IMR-90 (cell line): ENCODE measurements around the gene POMGNT1. TPM values are rescaled to one million over a fixed set of nuclear protein-coding genes. Genes with fewer than 3 reads are reported as not detected.

Experiments
- ATAC-seq: fragments of 200-7000 bp; cut with Tn5 transposase; 2 replicates; pipeline ENCODE4 v1.9.1; 2020; ENCODE audit warnings: low read depth, mild to moderate bottlenecking, moderate library complexity
- BruUV-seq: library from RNA; stranded (reverse); fragments of 400-500 nt; replicated peaks from 2 replicates; lab custom pipeline; 2021; lab: Mats Ljungman, UMichigan
- CTCF ChIA-PET: fragments of 300-600 bp; formaldehyde crosslinking; extraction: SDS; loops from one replicate; lab custom pipeline; 2021; ENCODE audit warnings: antibody characterized with exemption; lab: Yijun Ruan, JAX
- POLR2A ChIA-PET: fragments of 300-600 bp; sonication (Branson Sonifier 250); formaldehyde crosslinking; loops from one replicate; lab custom pipeline; 2022; ENCODE audit warnings: antibody characterized with exemption; ENCODE audit not compliant: unreplicated experiment; lab: Charles Lee
- DNase-seq: peaks from one replicate; pipeline ENCODE4 v3.0.0; 2013
- H2AFZ ChIP-seq: replicated peaks from 2 replicates; pipeline ENCODE3; 2013; ENCODE audit warnings: low read length, mild to moderate bottlenecking; ENCODE audit not compliant: poor library complexity
- H2AK5ac ChIP-seq: 2 replicates; pipeline ENCODE4 v1.6.1; 2013; ENCODE audit warnings: low read depth, low read length, inconsistent platforms
- H2AK9ac ChIP-seq: replicated peaks from 2 replicates; pipeline ENCODE3; 2013; ENCODE audit warnings: mild to moderate bottlenecking, low read depth, low read length, moderate library complexity; ENCODE audit not compliant: poor library complexity
- H2BK120ac ChIP-seq: 2 replicates; pipeline ENCODE4 v1.6.1; 2013; ENCODE audit warnings: low read depth, low read length, inconsistent platforms
- H2BK15ac ChIP-seq: 3 replicates; pipeline ENCODE4 v1.6.1; 2013; ENCODE audit warnings: low read depth, low read length, inconsistent platforms
- H2BK20ac ChIP-seq: 2 replicates; pipeline ENCODE4 v1.6.1; 2013; ENCODE audit warnings: low read depth, mild to moderate bottlenecking, inconsistent platforms, low read length, moderate library complexity
- H2BK5ac ChIP-seq: 2 replicates; pipeline ENCODE4 v1.6.1; 2013; ENCODE audit warnings: mild to moderate bottlenecking, low read depth, low read length, inconsistent platforms; ENCODE audit not compliant: poor library complexity, severe bottlenecking
- H3K14ac ChIP-seq: replicated peaks from 2 replicates; pipeline ENCODE4 v1.6.1; 2013; ENCODE audit warnings: low read depth, low read length, inconsistent platforms
- H3K18ac ChIP-seq: 2 replicates; pipeline ENCODE4 v1.6.1; 2013; ENCODE audit warnings: low read depth, low read length, control low read depth
- H3K23ac ChIP-seq: 2 replicates; pipeline ENCODE4 v1.6.1; 2013; ENCODE audit warnings: low read depth, low read length, inconsistent platforms
- H3K27ac ChIP-seq: 2 replicates; pipeline ENCODE4 v1.5.1; 2013; ENCODE audit warnings: mild to moderate bottlenecking, control low read depth, low read length; ENCODE audit not compliant: insufficient read depth
- H3K27me3 ChIP-seq: 2 replicates; pipeline ENCODE4 v1.6.1; 2013; ENCODE audit warnings: low read length; ENCODE audit not compliant: control insufficient read depth, insufficient read depth
- H3K36me3 ChIP-seq: 2 replicates; pipeline ENCODE4 v1.6.1; 2013; ENCODE audit warnings: low read length, mixed read lengths; ENCODE audit not compliant: control insufficient read depth, insufficient read depth
- H3K4ac ChIP-seq: 2 replicates; pipeline ENCODE4 v1.6.1; 2013; ENCODE audit warnings: low read depth, low read length, inconsistent platforms
- H3K4me1 ChIP-seq: 2 replicates; pipeline ENCODE4 v1.6.1; 2013; ENCODE audit warnings: low read length, mixed read lengths; ENCODE audit not compliant: control insufficient read depth, insufficient read depth
- H3K4me2 ChIP-seq: 2 replicates; pipeline ENCODE4 v1.6.1; 2013; ENCODE audit warnings: low read depth, mild to moderate bottlenecking, control low read depth, low read length, moderate library complexity
- H3K4me3 ChIP-seq: 2 replicates; pipeline ENCODE4 v1.5.1; 2013; ENCODE audit warnings: low read depth, mild to moderate bottlenecking, control low read depth, low read length, moderate library complexity; ENCODE audit not compliant: insufficient read depth
- H3K56ac ChIP-seq: 2 replicates; pipeline ENCODE4 v1.6.1; 2013; ENCODE audit warnings: low read length, inconsistent platforms; ENCODE audit not compliant: insufficient read depth; ENCODE audit errors: extremely low read depth
- H3K79me1 ChIP-seq, 2 experiments: 2 replicates each; pipeline ENCODE4 v1.6.1; 2013; ENCODE audit warnings: low read length in 2 of 2, inconsistent platforms in 1 of 2, low read depth in 1 of 2
- H3K9ac ChIP-seq: 2 replicates; pipeline ENCODE4 v1.6.1; 2013; ENCODE audit warnings: low read depth, low read length, control low read depth
- H3K9me1 ChIP-seq: 2 replicates; pipeline ENCODE4 v1.6.1; 2013; ENCODE audit warnings: low read length, inconsistent platforms; ENCODE audit not compliant: insufficient read depth
- H3K9me3 ChIP-seq: 2 replicates; pipeline ENCODE4 v1.6.1; 2013; ENCODE audit warnings: low read length; ENCODE audit not compliant: control insufficient read depth, insufficient read depth
- H4K20me1 ChIP-seq: 2 replicates; pipeline ENCODE4 v1.6.1; 2013; ENCODE audit warnings: low read length, inconsistent platforms; ENCODE audit not compliant: insufficient read depth
- H4K5ac ChIP-seq: 2 replicates; pipeline ENCODE4 v1.6.1; 2013; ENCODE audit warnings: mild to moderate bottlenecking, low read depth, low read length, control low read depth
- H4K8ac ChIP-seq, 2 experiments: 2 replicates each; pipeline ENCODE4 v1.6.1; 2013; ENCODE audit warnings: low read depth in 2 of 2, low read length in 2 of 2, control low read depth in 1 of 2, inconsistent platforms in 1 of 2
- H4K91ac ChIP-seq: 2 replicates; pipeline ENCODE4 v1.6.1; 2013; ENCODE audit warnings: low read depth, low read length, inconsistent platforms; ENCODE audit not compliant: insufficient read depth
- CEBPB ChIP-seq: IDR thresholded peaks from 2 replicates; pipeline ENCODE4 v1.6.1; 2012; ENCODE audit warnings: low read depth, low read length, improper control_type of control experiment
- CTCF ChIP-seq: conservative IDR thresholded peaks from 2 replicates; pipeline ENCODE4 v1.5.1; 2012; ENCODE audit warnings: mild to moderate bottlenecking, low read depth, low read length, improper control_type of control experiment
- FOS ChIP-seq: fragments of 150-350 bp; IDR thresholded peaks from 2 replicates; pipeline ENCODE4 v1.6.1; 2016; ENCODE audit warnings: low read depth, low read length
- MAFK ChIP-seq: IDR thresholded peaks from 2 replicates; pipeline ENCODE4 v1.6.1; 2012; ENCODE audit warnings: low read depth, low read length, improper control_type of control experiment
- RAD21 ChIP-seq: IDR thresholded peaks from 2 replicates; pipeline ENCODE4 v1.6.1; 2012; ENCODE audit warnings: low read length, improper control_type of control experiment
- RCOR1 ChIP-seq: IDR thresholded peaks from 2 replicates; pipeline ENCODE4 v1.6.1; 2012; ENCODE audit warnings: mild to moderate bottlenecking, low read length, improper control_type of control experiment; ENCODE audit not compliant: insufficient replicate concordance
- WGBS, 2 experiments: methylation state at CpG; one replicate each; pipeline versions ENCODE4 v1.1.5 to v1.1.7; 2013; ENCODE audit warnings: missing lambda C conversion rate in 2 of 2; ENCODE audit not compliant: insufficient read length in 1 of 2; ENCODE audit errors: extremely low coverage in 2 of 2; 5-methylcytosine and 5-hydroxymethylcytosine counted together
- dilution Hi-C: fragments of 300-500 bp; cut with HindIII; formaldehyde crosslinking; loops from one replicate; pipeline ENCODE4 v1.14.3; 2018; ENCODE audit warnings: low sequenced_read_pairs; ENCODE audit not compliant: unreplicated experiment
- in situ Hi-C: fragments of 300-500 bp; cut with MboI; formaldehyde crosslinking; loops from 3 replicates; pipeline ENCODE4 v1.14.3; 2019; ENCODE audit warnings: low sequenced_read_pairs, inconsistent platforms, mixed read lengths
- intact Hi-C: fragments of 100-400 bp; cut with micrococcal nuclease; formaldehyde crosslinking; loops from 2 replicates; pipeline ENCODE4 v1.10.0; 2022
- polyA plus RNA-seq, 3 experiments: library from polyadenylated mRNA; depleted of rRNA; stranded (reverse); fragments of >200 nt; gene quantifications; 2 replicates each; pipeline ENCODE4 v1.2.3, GENCODE V29; 2012; ENCODE audit warnings: low replicate concordance in 1 of 3
- total RNA-seq: library from RNA; depleted of rRNA; stranded (reverse); fragments of >200 nt; gene quantifications from 2 replicates; pipeline ENCODE4 v1.2.3, GENCODE V29; 2012
- TF ChIP-seq, protein P1 (sequence below): fragments of 150-350 bp; IDR thresholded peaks from 2 replicates; pipeline ENCODE4 v1.6.1; 2017; ENCODE audit warnings: mild to moderate bottlenecking, antibody characterized with exemption, low read length, low read depth
- TF ChIP-seq, protein P2 (sequence below): fragments of 150-350 bp; IDR thresholded peaks from 2 replicates; pipeline ENCODE4 v1.6.1; 2016; ENCODE audit warnings: low read depth, mild to moderate bottlenecking, low read length, moderate library complexity, borderline replicate concordance

Gene POMGNT1
- total and polyA plus RNA-seq, 2 of the 4 experiments (the other 2 are of a cell fraction), result 54.8 to 65.3 TPM

GRCh38 chr1:46158312-46159281, 39.6 kb downstream of the POMGNT1 start:
- no TSS peak for BruUV-seq

More at GRCh38 chr1:46158312-46159281, 39.6 kb downstream of the POMGNT1 start:
- H4K5ac ChIP-seq, result no peak overlapping the region
- no peaks in the 10 kb centered on the region for H3K79me1 ChIP-seq
- H4K8ac ChIP-seq, result no peak overlapping the region
- DNase-seq (no peak), ATAC-seq (no peak)
- no peak overlapping the region for H3K4me3 ChIP-seq
- no peak overlapping the region for H2AFZ ChIP-seq
- no peaks in the 10 kb centered on the region; the same call in 1 of the 2 replicates for H3K9me1 ChIP-seq
- H3K27me3 ChIP-seq, result peaks cover 2% of the 10 kb centered on the region
- no peak overlapping the region for H2BK120ac ChIP-seq
- no peak overlapping the region for H3K18ac ChIP-seq
- H3K4ac ChIP-seq, result no peak overlapping the region
- no peaks in the 10 kb centered on the region for H3K36me3 ChIP-seq
- no peaks in the 10 kb centered on the region for H4K20me1 ChIP-seq
- H3K23ac ChIP-seq, result no peak overlapping the region
- no peak overlapping the region for H2BK5ac ChIP-seq
- H3K4me2 ChIP-seq, result no peak overlapping the region
- POLR2A ChIA-PET, result no interaction called here
- WGBS, 2 experiments, result 88% methylated on average over 4 of the region's 13 CpGs; no CpG with 5 or more reads in 1 of the 2 experiments
- H3K9ac ChIP-seq, result no peak overlapping the region
- CTCF ChIA-PET, result interaction anchor here (0.7 kb wide), 1 partner anchor 11 kb away, joined by 3 read pairs; no protein-coding TSS in a partner anchor
- no peak overlapping the region for H3K14ac ChIP-seq
- H2AK5ac ChIP-seq, result no peak overlapping the region
- in situ Hi-C loops, result no loop called here
- no peak overlapping the region for H2AK9ac ChIP-seq
- no peaks in the 10 kb centered on the region for H3K9me3 ChIP-seq
- dilution Hi-C loops, result no loop called here
- H2BK20ac ChIP-seq, result no peak overlapping the region
- TF ChIP-seq MAFK, result no peak
- TF ChIP-seq RCOR1, result no peak
- TF ChIP-seq, protein P1, sequence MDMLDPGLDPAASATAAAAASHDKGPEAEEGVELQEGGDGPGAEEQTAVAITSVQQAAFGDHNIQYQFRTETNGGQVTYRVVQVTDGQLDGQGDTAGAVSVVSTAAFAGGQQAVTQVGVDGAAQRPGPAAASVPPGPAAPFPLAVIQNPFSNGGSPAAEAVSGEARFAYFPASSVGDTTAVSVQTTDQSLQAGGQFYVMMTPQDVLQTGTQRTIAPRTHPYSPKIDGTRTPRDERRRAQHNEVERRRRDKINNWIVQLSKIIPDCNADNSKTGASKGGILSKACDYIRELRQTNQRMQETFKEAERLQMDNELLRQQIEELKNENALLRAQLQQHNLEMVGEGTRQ, result no peak
- no peak for TF ChIP-seq FOS
- no peak for TF ChIP-seq CEBPB
- TF ChIP-seq RAD21, result no peak
- TF ChIP-seq, protein P2, sequence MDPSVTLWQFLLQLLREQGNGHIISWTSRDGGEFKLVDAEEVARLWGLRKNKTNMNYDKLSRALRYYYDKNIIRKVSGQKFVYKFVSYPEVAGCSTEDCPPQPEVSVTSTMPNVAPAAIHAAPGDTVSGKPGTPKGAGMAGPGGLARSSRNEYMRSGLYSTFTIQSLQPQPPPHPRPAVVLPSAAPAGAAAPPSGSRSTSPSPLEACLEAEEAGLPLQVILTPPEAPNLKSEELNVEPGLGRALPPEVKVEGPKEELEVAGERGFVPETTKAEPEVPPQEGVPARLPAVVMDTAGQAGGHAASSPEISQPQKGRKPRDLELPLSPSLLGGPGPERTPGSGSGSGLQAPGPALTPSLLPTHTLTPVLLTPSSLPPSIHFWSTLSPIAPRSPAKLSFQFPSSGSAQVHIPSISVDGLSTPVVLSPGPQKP, result no peak
- no peak for TF ChIP-seq CTCF
- H2BK15ac ChIP-seq, result no peak overlapping the region
- intact Hi-C loops, result no loop called here
- H3K56ac ChIP-seq, result no peak overlapping the region
- no peaks in the 10 kb centered on the region for H3K4me1 ChIP-seq
- H3K27ac ChIP-seq, result no peak overlapping the region
- H4K91ac ChIP-seq, result no peak overlapping the region
